ENCODE results near the gene FGF1. TPM values are rescaled to one million over a fixed set of nuclear protein-coding genes. Genes with fewer than 3 reads are reported as not detected.

FGF1 gene
- total and polyA plus RNA-seq, 2 of the 4 experiments (the other 2 are of a cell fraction) = 7.6 to 7.7 TPM

GRCh38 chr5:142688281-142688989 is 2.5 kb upstream of the FGF1 start:
- intact Hi-C loops (cut with micrococcal nuclease) = no loop called here
- in situ Hi-C loops (cut with MboI; ENCODE audit: low sequenced_read_pairs) = no loop called here
- CTCF ChIA-PET = interaction anchor here (0.9 kb wide), 1 partner anchor 33 kb away, joined by 3 read pairs; no protein-coding TSS in a partner anchor

More at GRCh38 chr5:142688281-142688989, 2.5 kb upstream of the FGF1 start:
- peaks cover 21% of the 10 kb centered on the region for H3K4me1 ChIP-seq (ENCODE audit: control insufficient read depth, insufficient read depth, low read length)
- no peaks in the 10 kb centered on the region for H3K27me3 ChIP-seq (ENCODE audit: control insufficient read depth, insufficient read depth, low read length)
- no peak overlapping the region for H2AK9ac ChIP-seq (replicated peaks; ENCODE audit: low read depth, low read length, poor library complexity)
- ATAC-seq (ENCODE audit: low read depth) = no peak
- no peak overlapping the region for H3K27ac ChIP-seq (ENCODE audit: insufficient read depth, low read length)
- H3K4me2 ChIP-seq (ENCODE audit: low read depth, low read length) = no peak overlapping the region
- POLR2A ChIA-PET (ENCODE audit: unreplicated experiment) = no interaction called here
- no peak overlapping the region for H2BK15ac ChIP-seq (ENCODE audit: low read depth, low read length)
- no peak overlapping the region for H2BK20ac ChIP-seq (ENCODE audit: low read depth, low read length)
- H4K5ac ChIP-seq (ENCODE audit: low read depth, low read length) = no peak overlapping the region
- H2BK120ac ChIP-seq (ENCODE audit: low read depth, low read length) = no peak overlapping the region
- no peak overlapping the region for H4K91ac ChIP-seq (ENCODE audit: insufficient read depth, low read depth, low read length)
- no CpG with 5 or more reads among the region's 7 CpGs for WGBS, 2 experiments (ENCODE audit: extremely low coverage in 2 of 2, insufficient read length in 1 of 2)
- no peak overlapping the region for H2AK5ac ChIP-seq (ENCODE audit: low read depth, low read length)
- no TSS peak for BruUV-seq (replicated peaks)
- H3K4ac ChIP-seq (ENCODE audit: low read depth, low read length) = no peak overlapping the region
- no peak overlapping the region for H3K9ac ChIP-seq (ENCODE audit: low read depth, low read length)
- no peaks in the 10 kb centered on the region for H3K36me3 ChIP-seq (ENCODE audit: control insufficient read depth, insufficient read depth, low read length)
- H3K18ac ChIP-seq (ENCODE audit: low read depth, low read length) = no peak overlapping the region
- no peak overlapping the region for H4K8ac ChIP-seq (ENCODE audit: low read depth in 2 of 2, low read length in 2 of 2)
- H3K9me3 ChIP-seq (ENCODE audit: control insufficient read depth, insufficient read depth, low read length) = no peaks in the 10 kb centered on the region
- no peaks in the 10 kb centered on the region for H3K79me1 ChIP-seq (ENCODE audit: low read depth in 1 of 2, low read length in 2 of 2)
- H3K23ac ChIP-seq (ENCODE audit: low read depth, low read length) = no peak overlapping the region
- no peaks in the 10 kb centered on the region for H4K20me1 ChIP-seq (ENCODE audit: insufficient read depth, low read length)
- H3K56ac ChIP-seq (ENCODE audit: extremely low read depth, insufficient read depth, low read length) = no peak overlapping the region
- TF ChIP-seq ELK1 (IDR thresholded peaks at IDR 0.05; ENCODE audit: borderline replicate concordance, low read depth, low read length) = no peak
- no peak for TF ChIP-seq BHLHE40 (IDR thresholded peaks at IDR 0.05; ENCODE audit: low read depth, low read length)
- no peak for TF ChIP-seq RFX5 (IDR thresholded peaks at IDR 0.05; ENCODE audit: low read depth, low read length)
- TF ChIP-seq MAZ (IDR thresholded peaks at IDR 0.05; ENCODE audit: borderline replicate concordance, low read depth, low read length) = no peak
- no peak for TF ChIP-seq RAD21 (IDR thresholded peaks at IDR 0.05; ENCODE audit: low read length)
- no peak for TF ChIP-seq POLR2A (IDR thresholded peaks at IDR 0.05; ENCODE audit: low read depth, low read length)
- no peak for TF ChIP-seq FOS (IDR thresholded peaks at IDR 0.05; ENCODE audit: low read depth, low read length)
- TF ChIP-seq RCOR1 (IDR thresholded peaks at IDR 0.05; ENCODE audit: insufficient replicate concordance, low read length) = no peak
- TF ChIP-seq CHD1 (IDR thresholded peaks at IDR 0.05; ENCODE audit: low read depth, low read length) = no peak
- no peak for TF ChIP-seq NFE2L2 (IDR thresholded peaks at IDR 0.05; ENCODE audit: low read depth, low read length)
- TF ChIP-seq MXI1 (IDR thresholded peaks at IDR 0.05; ENCODE audit: borderline replicate concordance, low read depth, low read length) = no peak
- no peak for TF ChIP-seq USF2 (IDR thresholded peaks at IDR 0.05; ENCODE audit: low read depth, low read length)
- TF ChIP-seq CEBPB (IDR thresholded peaks at IDR 0.05; ENCODE audit: low read depth, low read length) = no peak
- TF ChIP-seq SMC3 (IDR thresholded peaks at IDR 0.05; ENCODE audit: low read depth, low read length) = no peak
- no peak for TF ChIP-seq MAFK (IDR thresholded peaks at IDR 0.05; ENCODE audit: low read depth, low read length)
- no peak for TF ChIP-seq CTCF (conservative IDR thresholded peaks at IDR 0.05; ENCODE audit: low read depth, low read length)
- H3K14ac ChIP-seq (replicated peaks; ENCODE audit: low read depth, low read length) = no peak overlapping the region
- peaks cover 9% of the 10 kb centered on the region; the same call in 1 of the 2 replicates for H3K9me1 ChIP-seq (ENCODE audit: insufficient read depth, low read length)
- H2BK5ac ChIP-seq (ENCODE audit: low read depth, low read length, poor library complexity, severe bottlenecking) = no peak overlapping the region
- no peak for DNase-seq
- H3K4me3 ChIP-seq (ENCODE audit: insufficient read depth, low read depth, low read length) = no peak overlapping the region
- dilution Hi-C loops (cut with HindIII; ENCODE audit: low sequenced_read_pairs, unreplicated experiment) = no loop called here
- H2AFZ ChIP-seq (replicated peaks; ENCODE audit: low read length, poor library complexity) = no peak overlapping the region
